ENCODE data around the gene FAM209B.

DNA sequence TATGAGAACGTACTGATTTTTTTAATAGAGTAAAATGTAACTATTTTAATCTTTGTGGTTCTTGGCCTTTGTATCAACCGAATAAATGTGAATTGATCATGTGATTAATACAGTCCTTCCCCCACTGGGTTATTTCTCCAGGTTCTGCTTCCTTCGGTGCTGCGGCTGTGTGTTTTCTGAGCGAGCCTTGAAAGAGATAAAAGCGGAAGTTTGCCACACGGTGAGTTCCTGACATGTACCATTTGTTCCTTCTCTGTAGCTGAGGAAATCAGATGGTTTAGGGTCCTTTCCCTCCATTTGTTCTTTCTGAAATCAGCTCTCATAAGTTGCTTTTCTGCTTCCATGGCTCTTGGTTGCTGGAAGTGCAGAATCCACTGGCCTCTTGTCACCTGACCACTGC lies 49.1 kb upstream of the FAM209B start:
- no peak for TF ChIP-seq EZH2 (optimal IDR thresholded peaks at IDR 0.05; ENCODE audit: low read depth, low read length)
- TF ChIP-seq CTCF (IDR thresholded peaks at IDR 0.05; ENCODE audit: low read length), result no peak
